SK-N-SH treated with all-trans-retinoic acid at 6 μM for 48 hours (cell line): ENCODE data around the gene PIP5K1C.

Experiments
- ATAC-seq: fragments of 200-7000 bp; cut with Tn5 transposase; 3 replicates; pipeline ENCODE4 v1.9.1; 2020; ENCODE audit warnings: mild to moderate bottlenecking, moderate library complexity
- BACH2 ChIP-seq: fragments of 250-450 bp; sonication (Bioruptor Pico); IDR thresholded peaks from 2 replicates; pipeline ENCODE4 v1.9.0; 2021; ENCODE audit warnings: mild to moderate bottlenecking, borderline replicate concordance
- CREB5 ChIP-seq: fragments of 250-450 bp; sonication (Bioruptor Pico); IDR thresholded peaks from 2 replicates; pipeline ENCODE4 v1.5.1; 2020; ENCODE audit warnings: low read depth, mild to moderate bottlenecking, moderate library complexity
- CSRNP3 ChIP-seq: fragments of 250-450 bp; sonication (Bioruptor Pico); IDR thresholded peaks from 2 replicates; pipeline ENCODE4 v1.5.1; 2021; ENCODE audit warnings: mild to moderate bottlenecking, moderate library complexity
- ESRRG ChIP-seq: fragments of 250-450 bp; sonication (Bioruptor Pico); IDR thresholded peaks from 2 replicates; pipeline ENCODE4 v1.6.1; 2021; ENCODE audit warnings: mild to moderate bottlenecking
- GLIS3 ChIP-seq: fragments of 250-450 bp; sonication (Bioruptor Pico); IDR thresholded peaks from 2 replicates; pipeline ENCODE4 v1.5.0; 2020; ENCODE audit warnings: mild to moderate bottlenecking, moderate library complexity
- ISL1 ChIP-seq: fragments of 250-450 bp; sonication (Bioruptor Pico); IDR thresholded peaks from 2 replicates; pipeline ENCODE4 v2.1.2; 2022; ENCODE audit warnings: mild to moderate bottlenecking, moderate library complexity
- OSR1 ChIP-seq: fragments of 250-450 bp; sonication (Bioruptor Pico); IDR thresholded peaks from 2 replicates; pipeline ENCODE4 v1.8.0; 2022; ENCODE audit warnings: moderate library complexity, mild to moderate bottlenecking, inconsistent platforms
- PATZ1 ChIP-seq: fragments of 250-450 bp; sonication (Bioruptor Pico); IDR thresholded peaks from 2 replicates; pipeline ENCODE4 v1.8.0; 2020; ENCODE audit warnings: mild to moderate bottlenecking, moderate library complexity, borderline replicate concordance
- POU6F1 ChIP-seq: fragments of 250-450 bp; sonication (Bioruptor Pico); IDR thresholded peaks from 2 replicates; pipeline ENCODE4 v1.8.0; 2021; ENCODE audit warnings: low read depth, mild to moderate bottlenecking, moderate library complexity, borderline replicate concordance
- RARB ChIP-seq: fragments of 250-450 bp; sonication (Bioruptor Pico); IDR thresholded peaks from 2 replicates; pipeline ENCODE4 v1.8.0; 2021; ENCODE audit warnings: mild to moderate bottlenecking, moderate library complexity
- TOX ChIP-seq: fragments of 250-450 bp; sonication (Bioruptor Pico); IDR thresholded peaks from 2 replicates; pipeline ENCODE4 v1.8.0; 2021; ENCODE audit warnings: mild to moderate bottlenecking, moderate library complexity, borderline replicate concordance
- TSHZ2 ChIP-seq: fragments of 250-450 bp; sonication (Bioruptor Pico); IDR thresholded peaks from 2 replicates; pipeline ENCODE4 v1.5.0; 2020; ENCODE audit warnings: mild to moderate bottlenecking, moderate library complexity
- ZC3H10 ChIP-seq: fragments of 250-450 bp; sonication (Bioruptor Pico); IDR thresholded peaks from 2 replicates; pipeline ENCODE4 v1.5.1; 2021; ENCODE audit warnings: mild to moderate bottlenecking, moderate library complexity
- ZFP3 ChIP-seq: fragments of 250-450 bp; sonication (Bioruptor Pico); IDR thresholded peaks from 2 replicates; pipeline ENCODE4 v1.5.0; 2020; ENCODE audit warnings: mild to moderate bottlenecking, moderate library complexity
- ZFP30 ChIP-seq: fragments of 450-650 bp; formaldehyde crosslinking; IDR thresholded peaks from 2 replicates; pipeline ENCODE4 v1.5.0; 2022; ENCODE audit warnings: mild to moderate bottlenecking, moderate library complexity
- ZNF565 ChIP-seq: fragments of 450-650 bp; formaldehyde crosslinking; conservative IDR thresholded peaks from 2 replicates; pipeline ENCODE4 v1.5.0; 2020; ENCODE audit warnings: low read depth, mild to moderate bottlenecking, moderate library complexity
- ZNF8 ChIP-seq: fragments of 450-650 bp; formaldehyde crosslinking; IDR thresholded peaks from 2 replicates; pipeline ENCODE4 v1.5.0; 2020; ENCODE audit warnings: mild to moderate bottlenecking, moderate library complexity

Gene PIP5K1C

GRCh38 chr19:3619631-3620012 lies 80.6 kb downstream of the PIP5K1C start:
- ATAC-seq = no peak

More at GRCh38 chr19:3619631-3620012, 80.6 kb downstream of the PIP5K1C start:
- TF ChIP-seq GLIS3 = no peak
- TF ChIP-seq CREB5 = no peak
- TF ChIP-seq POU6F1 (CRISPR knock-in tag) = no peak
- TF ChIP-seq PATZ1 (CRISPR knock-in tag) = no peak
- no peak for TF ChIP-seq ZFP30 (CRISPR knock-in tag)
- no peak for TF ChIP-seq ISL1 (CRISPR knock-in tag)
- TF ChIP-seq ESRRG (CRISPR knock-in tag) = no peak
- TF ChIP-seq TOX (CRISPR knock-in tag) = no peak
- TF ChIP-seq CSRNP3 (CRISPR knock-in tag) = no peak
- TF ChIP-seq ZNF565 = no peak
- TF ChIP-seq BACH2 (CRISPR knock-in tag) = no peak
- no peak for TF ChIP-seq RARB (CRISPR knock-in tag)
- no peak for TF ChIP-seq OSR1
- TF ChIP-seq TSHZ2 (CRISPR knock-in tag) = no peak
- TF ChIP-seq ZNF8 (CRISPR knock-in tag) = no peak
- TF ChIP-seq ZFP3 (CRISPR knock-in tag) = no peak
- TF ChIP-seq ZC3H10 = no peak
